Thyroid gland (tissue), 4 donors: ENCODE measurements around the gene CTDP1.

Experiments
- CTCF ChIP-seq, 6 experiments: fragments of 200-600 bp in 3 of 6; fragments of 450-650 bp in 3 of 6; sonication (generic) in 3 of 6; IDR thresholded peaks; one replicate each; pipeline ENCODE4 v1.5.1; 2016 to 2019; ENCODE audit warnings: antibody characterized with exemption in 6 of 6, mild to moderate bottlenecking in 2 of 6, inconsistent platforms in 1 of 6, moderate library complexity in 1 of 6
- POLR2A ChIP-seq, 2 donors: fragments of 450-650 bp; IDR thresholded peaks; one replicate each; pipeline ENCODE4 v1.6.1; 2017; ENCODE audit warnings: antibody characterized with exemption in 2 of 2, mild to moderate bottlenecking in 2 of 2, moderate library complexity in 1 of 2

- no peak for TF ChIP-seq CTCF (IDR thresholded peaks at IDR 0.05)
- TF ChIP-seq POLR2A (IDR thresholded peaks at IDR 0.05) = no peak
These were observed 96.0 kb downstream of the CTDP1 start for GRCh38 chr18:79775441-79776221.
